ENCODE data around the gene CPM.

Gene CPM

DNA sequence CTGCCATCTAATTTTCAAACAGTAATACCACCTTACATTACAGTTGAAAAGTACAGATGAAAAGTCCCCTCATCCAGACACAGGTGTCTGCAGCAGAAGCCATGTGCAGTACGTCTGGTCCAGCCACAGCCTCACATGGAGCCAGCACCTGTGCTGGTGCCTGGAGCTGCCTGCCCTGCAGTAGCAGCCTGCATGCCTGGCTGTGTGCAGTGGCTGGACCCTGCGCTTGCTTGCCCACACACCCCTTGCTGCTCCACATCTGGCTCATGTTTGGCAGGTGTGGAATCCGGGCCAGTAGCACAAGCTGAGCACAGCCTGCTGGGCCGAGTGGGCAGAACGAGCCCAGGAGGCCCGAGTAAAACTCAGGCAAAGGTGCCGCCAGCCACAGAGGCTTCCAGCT is 21.8 kb upstream of the CPM start:
- DNase-seq = no peak

- no peak for DNase-seq
These were observed 20.6 kb upstream of the CPM start for GRCh38 chr12:68953536-68953935.

- no peak for DNase-seq
These were observed 18.7 kb upstream of the CPM start for GRCh38 chr12:68951652-68952051.

DNA sequence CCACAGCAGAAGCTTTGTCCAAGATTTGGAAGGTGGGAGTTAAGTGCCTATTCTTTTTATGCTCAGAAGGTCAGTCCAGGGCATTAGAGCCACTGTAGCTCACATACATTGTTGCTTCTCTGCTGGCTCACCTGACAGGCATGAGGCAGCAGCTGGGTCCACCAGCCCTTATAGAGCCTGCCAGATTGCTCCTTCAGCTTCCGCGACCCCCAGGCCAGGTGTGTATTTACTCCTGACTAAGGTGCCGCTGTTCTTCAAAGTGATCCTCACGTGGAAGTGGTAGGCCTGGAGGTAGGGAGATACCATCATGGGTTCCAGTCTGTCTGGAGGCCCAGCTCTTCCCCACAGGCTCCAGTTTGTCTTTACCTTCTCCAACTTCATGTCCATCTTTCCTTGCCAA is 17.5 kb upstream of the CPM start:
- DNase-seq = no peak

- no peak for DNase-seq
These were observed 12.3 kb upstream of the CPM start for GRCh38 chr12:68945255-68945654.

DNA sequence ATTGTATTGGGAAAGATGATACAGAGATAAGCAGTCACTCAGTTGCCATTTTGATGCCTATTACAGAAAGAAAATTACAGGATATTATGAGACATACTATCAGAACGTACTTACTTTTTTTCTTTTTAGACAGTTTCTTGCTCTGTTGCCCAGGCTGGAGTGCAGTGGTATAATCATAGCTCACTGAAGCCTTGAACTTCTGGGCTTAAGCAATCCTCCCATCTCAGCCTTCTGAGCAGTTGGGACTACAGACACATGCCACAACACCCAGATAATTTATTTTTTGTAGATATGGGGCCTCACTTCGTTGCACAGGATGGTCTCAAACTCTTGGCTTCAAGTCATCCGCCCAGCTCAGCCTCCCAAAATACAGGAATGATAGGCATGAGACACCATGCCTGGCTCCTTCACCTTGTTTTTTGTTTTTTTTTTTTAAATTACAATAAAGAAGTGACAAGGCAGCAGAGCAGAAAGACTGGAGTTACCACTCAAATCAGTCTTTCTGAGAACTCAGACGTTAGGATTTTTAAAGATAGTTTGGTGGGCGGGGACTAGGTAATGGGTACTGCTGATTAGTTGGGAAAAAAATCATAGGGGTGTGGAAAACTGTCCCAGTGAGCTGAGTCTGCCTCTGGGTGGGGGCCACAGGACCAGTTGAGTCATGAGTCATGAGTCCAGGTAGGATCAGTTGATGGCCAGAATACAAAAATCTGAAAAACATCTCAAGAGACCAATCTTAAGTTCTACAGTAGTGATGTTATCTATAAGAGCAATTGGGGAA is 11.5 kb upstream of the CPM start:
- DNase-seq = no peak

DNA sequence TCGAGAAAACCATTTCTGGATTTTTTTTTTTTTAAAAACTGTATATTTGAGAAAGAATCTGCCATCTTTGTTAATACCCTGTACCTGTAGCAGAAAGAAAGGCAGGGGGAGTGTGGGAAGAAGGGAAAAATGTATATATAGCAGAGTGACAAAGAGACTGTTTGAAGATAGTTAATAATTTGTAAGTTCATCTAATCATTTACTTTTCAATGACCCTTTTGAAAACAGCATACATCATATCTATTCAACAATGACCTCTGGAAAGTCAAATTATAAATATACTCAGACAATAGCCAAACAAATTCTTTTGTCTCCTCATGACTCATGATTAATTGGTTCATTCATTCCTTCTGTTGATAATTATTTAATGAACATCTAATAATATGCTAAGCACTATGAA is 10.9 kb upstream of the CPM start:
- DNase-seq = no peak

DNA sequence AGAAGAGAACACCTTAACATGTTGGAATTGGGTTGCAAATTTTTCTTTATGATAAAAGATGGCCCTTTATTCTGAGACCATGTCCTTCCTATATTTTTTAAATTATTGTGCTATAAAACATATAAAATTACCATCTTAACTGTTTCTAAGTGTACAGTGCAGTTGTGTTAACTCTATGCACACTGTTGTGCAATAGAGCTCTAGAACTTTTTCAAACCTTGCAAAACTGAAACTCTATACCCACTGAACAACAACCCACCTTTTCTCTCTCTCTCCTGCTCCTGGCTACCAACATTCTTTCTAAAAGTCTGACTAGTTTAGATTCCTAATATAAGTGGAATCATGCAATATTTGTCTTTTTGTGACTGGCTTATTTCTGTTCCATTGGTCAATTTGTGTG is 7.8 kb upstream of the CPM start:
- no peak for DNase-seq

DNA sequence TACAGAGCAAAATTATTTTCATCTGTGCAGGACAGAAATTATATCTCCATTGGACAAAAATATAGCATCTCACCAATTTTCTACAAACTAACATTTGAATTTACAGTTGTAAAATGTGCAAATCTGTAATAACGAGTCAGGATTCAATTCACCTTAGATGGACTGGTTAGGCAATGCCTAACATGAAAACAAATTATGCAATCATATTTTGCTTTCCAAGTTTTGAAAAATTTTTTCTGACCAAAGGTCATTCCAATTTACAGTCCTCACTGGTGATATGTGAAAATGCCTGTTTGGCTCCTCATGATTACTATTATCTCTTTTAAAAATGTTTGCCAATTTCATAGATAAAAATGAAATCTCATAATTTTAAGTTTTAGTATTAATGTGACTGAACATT is 6.5 kb upstream of the CPM start:
- no peak for DNase-seq

GRCh38 chr12:68934392-68934791 is 1.4 kb upstream of the CPM start:
- DNase-seq = no peak

GRCh38 chr12:68932128-68932960 is 627 bp downstream of the CPM start:
- DNase-seq = no peak

- DNase-seq = no peak
These were observed 2.8 kb downstream of the CPM start for GRCh38 chr12:68930178-68930577.

- DNase-seq = no peak
These were observed 8.4 kb downstream of the CPM start for GRCh38 chr12:68924546-68924945.

GRCh38 chr12:68919581-68920239 is 13.3 kb downstream of the CPM start:
- DNase-seq = no peak

DNA sequence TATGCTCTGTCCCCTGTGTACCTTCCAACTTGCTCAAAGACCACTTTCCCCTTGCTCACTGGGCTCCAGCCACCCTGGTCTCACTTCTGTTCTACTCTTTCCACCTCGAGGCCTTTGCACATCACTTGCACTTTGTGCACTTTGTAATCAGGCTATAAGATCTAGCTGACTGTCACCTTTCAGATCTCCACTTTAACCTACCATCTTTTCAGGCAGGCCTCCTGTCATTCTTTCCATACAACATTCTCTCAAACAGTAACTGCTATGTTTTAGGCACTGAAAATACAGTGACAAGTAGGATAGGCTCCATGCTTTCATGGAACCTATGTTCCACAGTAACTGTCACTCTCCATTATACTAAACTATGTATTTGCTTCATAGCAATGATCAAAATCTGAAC is 14.0 kb downstream of the CPM start:
- no peak for DNase-seq

GRCh38 chr12:68915055-68915454 is 17.9 kb downstream of the CPM start:
- DNase-seq = no peak

DNA sequence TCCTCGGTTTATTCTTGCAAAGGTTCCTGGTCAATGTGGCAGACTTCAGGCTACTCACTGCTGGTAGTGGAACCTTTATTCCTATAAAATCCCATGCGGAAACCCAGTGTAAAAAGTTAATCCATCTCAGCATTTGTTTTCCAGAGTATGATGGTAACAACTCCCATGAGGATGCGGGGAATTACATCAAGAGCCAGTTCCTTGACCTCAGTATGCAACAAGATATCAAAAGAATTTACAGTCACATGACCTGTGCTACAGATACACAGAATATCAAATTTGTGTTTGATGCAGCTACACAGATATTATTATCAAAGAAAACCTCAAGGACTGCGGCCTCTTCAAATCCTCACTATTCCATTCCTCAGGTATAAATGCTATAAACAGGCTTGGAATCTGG is 19.3 kb downstream of the CPM start:
- no peak for DNase-seq

DNA sequence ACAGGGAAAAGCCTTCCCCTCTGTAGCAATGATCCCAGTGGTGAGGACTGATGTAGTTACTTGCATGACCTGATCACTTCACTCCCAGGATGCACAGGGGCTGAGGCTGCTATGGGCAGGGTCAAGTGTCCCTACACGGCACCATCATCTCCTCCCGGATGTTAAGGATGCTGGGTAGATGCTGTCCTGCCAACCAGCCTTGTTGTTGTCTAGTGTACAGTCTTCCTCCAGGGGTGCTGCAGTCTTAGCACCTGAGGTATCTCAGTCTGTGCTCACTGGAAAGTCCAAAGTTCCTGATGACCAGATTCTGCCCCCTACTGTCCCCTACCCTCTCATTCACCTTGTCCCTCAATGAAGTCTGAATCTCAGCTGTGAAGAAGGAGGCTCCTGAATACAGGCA is 20.1 kb downstream of the CPM start:
- no peak for DNase-seq

DNA sequence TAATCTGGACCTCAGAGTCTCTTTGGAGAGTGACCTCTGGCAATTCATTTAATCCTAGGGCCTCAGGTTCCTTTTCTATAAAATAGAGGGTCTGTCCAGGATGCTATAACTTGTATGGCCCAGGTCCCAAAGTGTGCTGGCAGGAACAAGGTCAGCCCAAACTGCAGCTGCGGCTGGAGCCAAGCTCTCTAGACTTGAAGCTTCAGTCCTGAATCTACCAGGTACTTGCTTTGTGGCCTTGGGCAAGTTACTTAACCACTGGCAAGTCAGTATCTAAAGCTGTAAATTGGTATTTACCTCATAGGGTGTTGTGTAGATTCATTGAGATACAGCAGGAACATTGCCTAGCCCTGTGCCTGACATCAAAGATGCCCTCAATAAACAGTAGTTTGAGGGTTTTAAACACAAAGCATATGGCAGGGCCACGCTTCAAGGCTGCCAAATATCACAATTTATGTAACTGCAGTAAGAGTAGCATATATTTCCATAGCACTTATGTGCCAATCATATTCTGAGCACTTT is 21.7 kb downstream of the CPM start:
- no peak for DNase-seq

GRCh38 chr12:68910128-68910527 is 22.8 kb downstream of the CPM start:
- no peak for DNase-seq

DNA sequence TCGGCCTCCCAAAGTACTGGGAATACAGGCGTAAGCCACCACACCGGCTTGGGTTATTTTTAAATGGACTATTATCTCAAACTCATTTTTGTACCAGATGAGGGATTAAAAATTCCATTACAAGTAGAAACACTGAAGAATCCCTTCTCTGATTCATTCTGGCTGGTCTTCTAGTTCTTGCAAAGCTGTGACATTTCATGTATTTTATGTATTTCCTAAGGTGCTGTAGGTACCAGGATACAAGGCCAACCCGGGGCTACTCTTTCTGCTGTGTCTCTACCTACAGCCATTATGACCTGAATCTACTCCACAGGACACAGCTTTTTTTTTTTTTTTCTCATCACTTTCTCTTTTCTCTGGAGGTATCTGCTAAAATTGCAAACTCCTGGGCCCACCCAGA is 24.9 kb downstream of the CPM start:
- no peak for DNase-seq

DNA sequence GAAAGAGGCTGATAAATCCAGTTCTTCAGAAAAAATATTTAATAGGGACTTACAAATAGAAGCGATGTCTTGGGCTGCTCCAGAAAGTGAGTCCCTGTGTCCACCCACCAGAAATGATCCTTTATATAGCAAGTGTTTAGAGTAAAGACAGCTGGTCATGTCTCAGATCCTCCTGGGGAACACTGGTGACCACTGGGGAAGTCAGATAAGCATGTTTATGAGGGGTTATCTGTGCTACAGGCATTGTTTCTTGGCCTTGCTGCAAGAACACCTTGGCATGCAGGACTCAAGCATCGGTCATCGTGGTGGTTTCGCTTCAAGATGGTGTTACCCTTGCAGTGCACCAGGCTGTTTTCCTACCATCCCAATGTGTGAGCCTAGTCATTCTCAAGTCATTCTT is 27.2 kb downstream of the CPM start:
- DNase-seq = no peak

- DNase-seq = no peak
These were observed 28.5 kb downstream of the CPM start for GRCh38 chr12:68904351-68904962.
